ENCODE data around the gene INSYN1. TPM values are rescaled to one million over a fixed set of nuclear protein-coding genes. Genes with fewer than 3 reads are reported as not detected.
"Not testable (repeated sequence)": the region's sequence is repeated elsewhere in the genome, so short reads cannot be mapped to it uniquely, and the experiment has no call there.

Gene INSYN1
- total RNA-seq (not detected), polyA plus RNA-seq (not detected), total RNA-seq (0 to 0.08 (median 0) reads per million in 6 experiments)

- peak in 1 of 10 donors; percentile 44 for DNase-seq
- H3K27me3 Mint-ChIP-seq: peaks cover 37 to 64% (median 53%) of the 10 kb centered on the region in 5 donors
- no peak for ATAC-seq
- no peaks in the 10 kb centered on the region for H3K36me3 Mint-ChIP-seq
- peak within 1 kb of the TSS in 6 of 10 donors; percentile 33 to 77 (median 46) for H3K4me3 Mint-ChIP-seq
- POLR2A ChIA-PET: no interaction called here
- peaks cover 0 to 2% (median 0%) of the 10 kb centered on the region in 9 donors for H3K9me3 Mint-ChIP-seq
- H3K27ac Mint-ChIP-seq: peak within 1 kb of the TSS in 1 of 10 donors; percentile 68
- peaks cover 0 to 11% (median 0%) of the 10 kb centered on the region in 4 donors for H3K4me1 Mint-ChIP-seq
Measured at GRCh38 chr15:73753250-73754130, at the start of gene INSYN1. INSYN1 (minus strand) TSS chr15:73753351; CDS start chr15:73751130, 2,221 bp downstream.

GRCh38 chr15:73802431-73803041 is 49.4 kb upstream of the INSYN1 start:
- POLR2A ChIA-PET: no interaction called here
- DNase-seq (peak in 1 of 10 donors; percentile 15), ATAC-seq (no peak)
- H3K9me3 Mint-ChIP-seq: no peaks in the 10 kb centered on the region
- H3K27me3 Mint-ChIP-seq: peaks cover 0 to 2% (median 0%) of the 10 kb centered on the region in 5 donors
- H3K27ac Mint-ChIP-seq: no peak overlapping the region
- no peak overlapping the region for H3K4me3 Mint-ChIP-seq
- no peaks in the 10 kb centered on the region for H3K36me3 Mint-ChIP-seq
- H3K4me1 Mint-ChIP-seq: no peaks in the 10 kb centered on the region

DNA sequence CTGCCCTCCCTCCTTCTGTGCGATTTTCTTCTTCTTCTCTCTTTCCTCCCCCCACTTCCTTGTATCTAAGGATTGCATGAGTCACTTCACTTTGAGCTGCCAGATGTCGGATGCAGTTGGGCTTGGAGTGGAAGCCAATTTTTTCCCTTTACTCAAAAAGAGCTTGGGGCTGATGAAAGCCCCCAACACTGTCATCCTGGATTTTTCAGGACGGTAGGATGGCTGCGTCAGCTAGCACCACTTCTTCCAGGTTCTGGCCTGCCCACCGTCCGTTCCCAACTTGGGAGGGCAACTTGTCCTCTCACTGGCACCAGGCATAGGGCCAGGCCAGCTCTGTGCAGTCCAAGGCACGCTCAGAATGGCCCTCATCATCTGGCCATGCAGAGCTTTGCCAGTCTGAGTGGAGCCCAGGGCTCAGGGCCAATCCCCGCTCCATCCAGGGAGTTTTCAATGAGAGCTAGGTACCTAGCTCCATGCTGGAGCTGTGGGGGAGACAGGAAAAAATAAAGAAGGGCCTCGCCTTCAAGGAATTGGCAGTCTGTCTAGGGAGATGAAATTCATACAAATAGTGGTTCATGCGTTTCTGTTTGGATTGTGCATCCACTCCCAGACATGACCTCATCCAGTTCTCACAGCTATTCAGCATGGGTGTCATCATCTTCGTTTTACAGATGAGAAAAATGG is 47.7 kb upstream of the INSYN1 start:
- Mint-ChIP-seq H3K27ac (no peak overlapping the region), H3K27me3 (peaks cover 0 to 2% (median 0%) of the 10 kb centered on the region in 5 donors), H3K36me3 (no peaks in the 10 kb centered on the region), H3K9me3 (no peaks in the 10 kb centered on the region), H3K4me3 (no peak overlapping the region), H3K4me1 (no peaks in the 10 kb centered on the region)
- DNase-seq (peak in 1 of 10 donors; percentile 62), ATAC-seq (no peak)
- POLR2A ChIA-PET: no interaction called here

DNA sequence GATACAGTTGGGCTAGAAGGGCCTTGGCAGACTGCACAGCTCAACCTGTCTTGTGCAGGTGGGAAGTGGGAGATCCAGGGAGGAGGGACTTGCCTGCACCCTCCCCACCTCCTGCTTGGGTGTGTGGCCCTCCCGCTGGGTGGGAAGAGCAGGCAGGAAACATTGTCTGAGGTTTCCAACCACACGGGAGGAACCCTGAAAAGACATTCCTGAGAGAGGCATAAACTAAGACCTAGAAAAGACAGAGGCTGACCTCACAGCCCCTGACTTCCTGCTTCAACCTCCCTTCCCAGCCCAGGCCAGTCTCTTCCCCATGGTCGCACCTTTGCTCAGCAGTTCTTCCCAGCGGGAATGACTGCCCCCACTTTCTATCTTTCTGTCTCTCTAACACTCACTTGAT is 46.3 kb upstream of the INSYN1 start:
- Mint-ChIP-seq H3K27ac (peak overlapping the region in 1 of 10 donors; percentile 43), H3K9me3 (no peaks in the 10 kb centered on the region), H3K4me3 (no peak overlapping the region), H3K27me3 (no peaks in the 10 kb centered on the region), H3K4me1 (no peaks in the 10 kb centered on the region), H3K36me3 (no peaks in the 10 kb centered on the region)
- DNase-seq (no peak), ATAC-seq (no peak)
- POLR2A ChIA-PET: no interaction called here

GRCh38 chr15:73797366-73798158 is 44.4 kb upstream of the INSYN1 start:
- H3K9me3 Mint-ChIP-seq: no peaks in the 10 kb centered on the region

GRCh38 chr15:73796331-73796831 is 43.2 kb upstream of the INSYN1 start:
- H3K27me3 Mint-ChIP-seq: peaks cover 0 to 9% (median 0%) of the 10 kb centered on the region in 5 donors
- H3K36me3 Mint-ChIP-seq: no peaks in the 10 kb centered on the region
- H3K9me3 Mint-ChIP-seq: no peaks in the 10 kb centered on the region
- no peak overlapping the region for H3K4me3 Mint-ChIP-seq
- no peaks in the 10 kb centered on the region for H3K4me1 Mint-ChIP-seq
- H3K27ac Mint-ChIP-seq: no peak overlapping the region
- DNase-seq (no peak), ATAC-seq (no peak)
- POLR2A ChIA-PET: no interaction called here

More at GRCh38 chr15:73797366-73798158, 44.4 kb upstream of the INSYN1 start:
- ATAC-seq (no peak), DNase-seq (no peak)
- Mint-ChIP-seq H3K4me3 (no peak overlapping the region), H3K27ac (no peak overlapping the region), H3K36me3 (no peaks in the 10 kb centered on the region), H3K4me1 (no peaks in the 10 kb centered on the region), H3K27me3 (peaks cover 0 to 7% (median 0%) of the 10 kb centered on the region in 5 donors)
- POLR2A ChIA-PET: no interaction called here

GRCh38 chr15:73794443-73795133 is 41.4 kb upstream of the INSYN1 start:
- Mint-ChIP-seq H3K27ac (no peak overlapping the region), H3K27me3 (peaks cover 0 to 13% (median 0%) of the 10 kb centered on the region in 5 donors), H3K36me3 (no peaks in the 10 kb centered on the region), H3K4me1 (no peaks in the 10 kb centered on the region), H3K9me3 (no peaks in the 10 kb centered on the region), H3K4me3 (no peak overlapping the region)
- POLR2A ChIA-PET: no interaction called here
- ATAC-seq (no peak), DNase-seq (no peak)

GRCh38 chr15:73792899-73793541 is 39.9 kb upstream of the INSYN1 start:
- H3K9me3 Mint-ChIP-seq, H3K4me3 Mint-ChIP-seq, POLR2A ChIA-PET, H3K4me1 Mint-ChIP-seq, H3K36me3 Mint-ChIP-seq, DNase-seq, ATAC-seq: not testable (repeated sequence)
- Mint-ChIP-seq H3K27me3 (peaks cover 0 to 13% (median 1%) of the 10 kb centered on the region in 5 donors), H3K27ac (peak overlapping the region in 1 of 10 donors; percentile 53)

GRCh38 chr15:73792415-73792814 is 39.3 kb upstream of the INSYN1 start:
- H3K4me3 Mint-ChIP-seq: no peak overlapping the region
- ATAC-seq (no peak), DNase-seq (no peak)
- H3K36me3 Mint-ChIP-seq: no peaks in the 10 kb centered on the region
- peaks cover 0 to 16% (median 3%) of the 10 kb centered on the region in 5 donors for H3K27me3 Mint-ChIP-seq
- no peaks in the 10 kb centered on the region for H3K4me1 Mint-ChIP-seq
- H3K9me3 Mint-ChIP-seq: no peaks in the 10 kb centered on the region
- POLR2A ChIA-PET: no interaction called here
- peak overlapping the region in 1 of 10 donors; percentile 63 for H3K27ac Mint-ChIP-seq

GRCh38 chr15:73789521-73790240 is 36.5 kb upstream of the INSYN1 start:
- Mint-ChIP-seq H3K9me3 (no peaks in the 10 kb centered on the region), H3K36me3 (no peaks in the 10 kb centered on the region), H3K27ac (no peak overlapping the region), H3K27me3 (peaks cover 0 to 16% (median 4%) of the 10 kb centered on the region in 5 donors), H3K4me1 (no peaks in the 10 kb centered on the region), H3K4me3 (no peak overlapping the region)
- POLR2A ChIA-PET: no interaction called here
- no peak for ATAC-seq
- peak in 1 of 10 donors; percentile 51 for DNase-seq

DNA sequence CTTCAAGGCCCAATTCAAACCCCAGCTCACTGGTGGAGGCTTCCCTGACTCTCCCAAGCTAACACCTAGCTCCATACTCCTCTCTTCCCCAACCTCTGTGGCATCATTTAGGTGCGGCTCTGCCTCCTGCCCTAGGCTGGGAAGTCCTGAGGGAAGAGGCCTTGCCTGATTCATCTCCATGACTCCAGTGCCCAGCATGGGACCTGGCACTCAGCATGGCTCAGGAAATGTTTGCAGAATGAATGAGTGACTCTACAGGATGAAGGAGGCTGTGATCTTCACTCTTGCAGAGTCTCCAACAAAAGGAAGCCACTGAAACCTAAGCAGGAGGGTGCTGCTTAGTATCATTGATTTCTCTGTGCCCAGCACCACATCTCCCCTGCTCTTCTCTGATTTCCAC is 34.5 kb upstream of the INSYN1 start:
- no peaks in the 10 kb centered on the region for H3K36me3 Mint-ChIP-seq
- peaks cover 0 to 9% (median 2%) of the 10 kb centered on the region in 5 donors for H3K27me3 Mint-ChIP-seq
- ATAC-seq (no peak), DNase-seq (peak in 1 of 10 donors; percentile 22)
- no peaks in the 10 kb centered on the region for H3K9me3 Mint-ChIP-seq
- POLR2A ChIA-PET: no interaction called here
- no peak overlapping the region for H3K27ac Mint-ChIP-seq
- no peak overlapping the region for H3K4me3 Mint-ChIP-seq
- H3K4me1 Mint-ChIP-seq: peaks cover 0 to 2% (median 0%) of the 10 kb centered on the region in 4 donors
